K562 (cell line): Measurements from ENCODE around the gene HEG1. TPM values are rescaled to one million over a fixed set of nuclear protein-coding genes. Genes with fewer than 3 reads are reported as not detected.

Experiments used
- ATAC-seq: fragments of 200-7000 bp; cut with Tn5 transposase; 3 replicates; pipeline ENCODE4 v1.9.1; 2020; ENCODE audit warnings: moderate library complexity
- BruUV-seq: library from RNA; stranded (reverse); fragments of 400-500 nt; replicated peaks from 2 replicates; lab custom pipeline; 2021; lab: Mats Ljungman, UMichigan
- CTCF ChIA-PET: fragments of 300-600 bp; formaldehyde crosslinking; extraction: SDS; loops from one replicate; lab custom pipeline; 2021; ENCODE audit warnings: low intra/inter-chr PET ratio; lab: Yijun Ruan, JAX
- POLR2A ChIA-PET: fragments of 300-600, 350-650 bp; sonication (Branson Sonifier 250); formaldehyde crosslinking; extraction: SDS; loops from one replicate; lab custom pipeline; 2021; ENCODE audit warnings: antibody characterized with exemption, inconsistent platforms; lab: Yijun Ruan, JAX
- DNase-seq, 4 experiments: peaks; one replicate each; pipeline versions ENCODE4 v3.0.0 to v3.0.0-alpha.2; 2011 to 2018; ENCODE audit warnings: low spot score in 3 of 4, mixed read lengths in 3 of 4; ENCODE audit errors: extremely low read depth in 1 of 4
- FAIRE-seq: peaks from 2 replicates; lab custom pipeline; 2011; peaks lifted over from hg19 to GRCh38; lab: Jason Lieb, UNC
- H2AFZ ChIP-seq: 2 replicates; pipeline ENCODE4 v1.6.0; 2011; ENCODE audit warnings: low read depth, low read length, control low read depth, inconsistent platforms
- H3K27ac ChIP-seq: fragments of 200-600 bp; 3 replicates; pipeline ENCODE4 v1.8.0; 2011; ENCODE audit warnings: low read depth, mild to moderate bottlenecking, control low read depth, inconsistent platforms, low read length, moderate library complexity, mixed read lengths; ENCODE audit errors: extremely low read depth
- H3K27me3 ChIP-seq, 2 experiments: fragments of 300-600 bp in 1 of 2; 2 replicates in 1 of 2; 3 replicates in 1 of 2; pipeline versions ENCODE4 v1.6.0 to v1.8.0; 2011; ENCODE audit warnings: inconsistent platforms in 2 of 2, low read length in 2 of 2, mild to moderate bottlenecking in 1 of 2, mixed read lengths in 1 of 2, moderate library complexity in 1 of 2; ENCODE audit not compliant: control insufficient read depth in 2 of 2, insufficient read depth in 2 of 2
- H3K36me3 ChIP-seq: fragments of 300-600 bp; 3 replicates; pipeline ENCODE4 v1.8.0; 2011; ENCODE audit warnings: mild to moderate bottlenecking, low read length, inconsistent platforms; ENCODE audit not compliant: control insufficient read depth, insufficient read depth
- H3K4me1 ChIP-seq, 2 experiments: fragments of 200-600 bp in 1 of 2; replicated peaks in 1 of 2; 2 replicates in 1 of 2; 3 replicates in 1 of 2; pipeline versions ENCODE4 v1.5.1 to v1.8.0; 2011; ENCODE audit warnings: inconsistent platforms in 2 of 2, low read length in 2 of 2, mild to moderate bottlenecking in 1 of 2, mixed read lengths in 1 of 2, moderate library complexity in 1 of 2; ENCODE audit not compliant: control insufficient read depth in 2 of 2, insufficient read depth in 2 of 2
- H3K4me2 ChIP-seq: 2 replicates; pipeline ENCODE4 v1.6.1; 2011; ENCODE audit warnings: low read length, control low read depth, inconsistent platforms, mixed read lengths; ENCODE audit not compliant: insufficient read depth
- H3K4me3 ChIP-seq: fragments of 200-600 bp; sonication (generic), shearing (Covaris generic); 2 replicates; pipeline ENCODE4 v1.5.1; 2016; ENCODE audit warnings: control low read depth, inconsistent platforms
- H3K79me2 ChIP-seq: fragments of 200-600 bp; 3 replicates; pipeline ENCODE4 v1.8.0; 2011; ENCODE audit warnings: low read length, inconsistent platforms; ENCODE audit not compliant: control insufficient read depth, insufficient read depth
- H3K9ac ChIP-seq, 2 experiments: 2 replicates each; pipeline versions ENCODE4 v1.6.0 to v1.6.1; 2011; ENCODE audit warnings: low read depth in 2 of 2, low read length in 2 of 2, control low read depth in 1 of 2, inconsistent platforms in 1 of 2, mild to moderate bottlenecking in 1 of 2, mixed read lengths in 1 of 2; ENCODE audit not compliant: insufficient read depth in 1 of 2
- H3K9me1 ChIP-seq: one replicate; pipeline ENCODE4 v1.6.0; 2011; ENCODE audit warnings: inconsistent platforms, mild to moderate bottlenecking, low read length, moderate library complexity; ENCODE audit not compliant: control insufficient read depth, insufficient read depth
- H3K9me3 ChIP-seq: replicated peaks from 2 replicates; pipeline ENCODE4 v1.5.1; 2011; ENCODE audit warnings: low read depth, low read length, inconsistent platforms; ENCODE audit not compliant: control insufficient read depth, insufficient read depth
- H4K20me1 ChIP-seq: replicated peaks from 2 replicates; pipeline ENCODE4 v1.6.1; 2011; ENCODE audit warnings: low read length, inconsistent platforms, mixed read lengths; ENCODE audit not compliant: control insufficient read depth, insufficient read depth
- FOXP4 ChIP-seq: sonication (generic); formaldehyde crosslinking; IDR thresholded peaks from 2 replicates; pipeline ENCODE4 v1.8.0; 2022; ENCODE audit warnings: mild to moderate bottlenecking, missing genetic modification reagents, borderline replicate concordance
- GTF2E2 ChIP-seq: fragments of 200-800 bp; sonication (Bioruptor generic); IDR thresholded peaks from 2 replicates; pipeline ENCODE4 v1.6.1; 2016; ENCODE audit warnings: missing genetic modification characterization, missing compliant biosample characterization
- HDAC3 ChIP-seq: fragments of 450-650 bp; IDR thresholded peaks from 2 replicates; pipeline ENCODE4 v1.6.1; 2018; ENCODE audit warnings: borderline replicate concordance, mild to moderate bottlenecking, moderate library complexity; ENCODE audit not compliant: partially characterized antibody
- HOMEZ ChIP-seq: fragments of 250-450 bp; sonication (Bioruptor Pico); IDR thresholded peaks from 2 replicates; pipeline ENCODE4 v1.4.0; 2020; ENCODE audit warnings: mild to moderate bottlenecking, moderate library complexity
- MTA1 ChIP-seq: fragments of 450-650 bp; IDR thresholded peaks from 2 replicates; pipeline ENCODE4 v1.6.1; 2017; ENCODE audit warnings: borderline replicate concordance
- NBN ChIP-seq: fragments of 450-650 bp; IDR thresholded peaks from 2 replicates; pipeline ENCODE4 v1.6.1; 2016; ENCODE audit warnings: low read depth, mild to moderate bottlenecking
- RREB1 ChIP-seq: fragments of 250-450 bp; sonication (Bioruptor Pico); IDR thresholded peaks from 2 replicates; pipeline ENCODE4 v1.4.0; 2020
- SMC3 ChIP-seq: conservative IDR thresholded peaks from 2 replicates; pipeline ENCODE4 v1.6.1; 2011; ENCODE audit warnings: low read depth, low read length, improper control_type of control experiment; ENCODE audit not compliant: insufficient read depth
- SNAPC5 ChIP-seq: fragments of 250-450 bp; sonication (Bioruptor Pico); IDR thresholded peaks from 2 replicates; pipeline ENCODE4 v1.8.0; 2021; ENCODE audit warnings: moderate library complexity, mild to moderate bottlenecking, inconsistent platforms
- SRSF1 ChIP-seq: fragments of 200-400 bp; formaldehyde crosslinking; IDR thresholded peaks from 2 replicates; pipeline ENCODE4 v1.6.1; 2017; ENCODE audit warnings: mild to moderate bottlenecking, low read depth, low read length, moderate library complexity
- ZNF232 ChIP-seq: sonication (generic); formaldehyde crosslinking; IDR thresholded peaks from 2 replicates; pipeline ENCODE4 v1.8.0; 2022; ENCODE audit warnings: mild to moderate bottlenecking, missing genetic modification reagents
- ZNF644 ChIP-seq: fragments of 200-800 bp; sonication (Bioruptor generic); IDR thresholded peaks from 2 replicates; pipeline ENCODE4 v1.6.1; 2016; ENCODE audit warnings: low read depth, missing genetic modification characterization, missing compliant biosample characterization
- WGBS: fragments of 100-300 bp; shearing (Covaris generic); methylation state at CpG from one replicate; pipeline ENCODE4 v1.1.6; 2016; ENCODE audit warnings: low coverage, mixed read lengths; ENCODE audit not compliant: insufficient coverage; ENCODE audit errors: missing lambda C conversion rate; 5-methylcytosine and 5-hydroxymethylcytosine counted together
- in situ Hi-C: fragments of 300-500 bp; cut with MboI; formaldehyde crosslinking; loops from 4 replicates; pipeline ENCODE4 v1.15.0; 2018; ENCODE audit warnings: inconsistent platforms, mixed read lengths
- intact Hi-C: fragments of 100-400 bp; cut with micrococcal nuclease; formaldehyde crosslinking; loops from 2 replicates; pipeline ENCODE4 v1.14.2; 2022
- polyA plus RNA-seq, 8 experiments: library from polyadenylated mRNA; depleted of rRNA in 4 of 8; stranded (reverse) in 5 of 8; unstranded in 3 of 8; fragments of >200 nt; fragmentation: Nextera tagmentation in 2 of 8; fragmentation: Illumina TruSeq in 1 of 8; extraction: Ambion mirVana in 2 of 8; extraction: Trizol in 1 of 8; gene quantifications; 2 replicates each; pipeline versions ENCODE4 v1.2.1 to v1.2.3, GENCODE V29; 2011 to 2014; ENCODE audit warnings: inconsistent platforms in 1 of 8, missing spikeins in 1 of 8
- total RNA-seq, 7 experiments: library from RNA; depleted of rRNA in 6 of 7; stranded (reverse); fragments of >200 nt in 6 of 7; fragmentation: Illumina TruSeq in 2 of 7; extraction: Trizol in 2 of 7; gene quantifications; 2 replicates each; pipeline versions ENCODE4 v1.2.1 to v1.2.3, GENCODE V29; 2011 to 2021; ENCODE audit warnings: low replicate concordance in 1 of 7

Gene HEG1
- total and polyA plus RNA-seq, 9 of the 15 experiments (the other 6 are each of a cell fraction or from before 2014, with no cell fraction given): 0.24 TPM; not detected in 8

- no peak for TF ChIP-seq FOXP4 (CRISPR knock-in tag)
Observed at GRCh38 chr3:124969190-124969589, 86.6 kb downstream of the HEG1 start (continued).

- Histone ChIP-seq H3K27me3 (peaks cover 9 to 30% of the 10 kb centered on the region in 2 experiments; a peak in 3 of 5 replicates), H3K4me2 (no peak overlapping the region), H3K9me3 (no peaks in the 10 kb centered on the region), H4K20me1 (no peaks in the 10 kb centered on the region), H3K4me1 (no peaks in the 10 kb centered on the region), H3K9me1 (no peaks in the 10 kb centered on the region), H3K9ac (no peak overlapping the region), H3K79me2 (no peaks in the 10 kb centered on the region), H2AFZ (no peak overlapping the region), H3K27ac (no peak overlapping the region), H3K36me3 (no peaks in the 10 kb centered on the region), H3K4me3 (no peak overlapping the region)
- POLR2A ChIA-PET: no interaction called here
- CTCF ChIA-PET: no interaction called here
- BruUV-seq: no TSS peak
- DNase-seq: no peak
- 3% methylated on average over 9 of the region's 10 CpGs for WGBS
- FAIRE-seq: no peak
- ATAC-seq: no peak
- intact Hi-C loops: no loop called here
- in situ Hi-C loops: no loop called here
- TF ChIP-seq SRSF1 (no peak), SNAPC5 (no peak), NBN (no peak), ZNF644 (no peak), HDAC3 (no peak), RREB1 (CRISPR knock-in tag) (no peak), HOMEZ (CRISPR knock-in tag) (no peak), MTA1 (no peak), SMC3 (no peak), ZNF232 (CRISPR knock-in tag) (no peak), GTF2E2 (tag) (no peak)
Observed at GRCh38 chr3:124967964-124968363, 87.8 kb downstream of the HEG1 start.
